HG03108 (cell line): ENCODE data around the gene BMP7.
"Not testable (repeated sequence)": the region's sequence is repeated elsewhere in the genome, so short reads cannot be mapped to it uniquely, and the experiment has no call there.

Experiments
- ATAC-seq: cut with Tn5 transposase; IDR thresholded peaks from one replicate; pipeline ENCODE4 v1.9.1; 2021; ENCODE audit warnings: moderate library complexity; ENCODE audit not compliant: unreplicated experiment

The BMP7 gene

DNA sequence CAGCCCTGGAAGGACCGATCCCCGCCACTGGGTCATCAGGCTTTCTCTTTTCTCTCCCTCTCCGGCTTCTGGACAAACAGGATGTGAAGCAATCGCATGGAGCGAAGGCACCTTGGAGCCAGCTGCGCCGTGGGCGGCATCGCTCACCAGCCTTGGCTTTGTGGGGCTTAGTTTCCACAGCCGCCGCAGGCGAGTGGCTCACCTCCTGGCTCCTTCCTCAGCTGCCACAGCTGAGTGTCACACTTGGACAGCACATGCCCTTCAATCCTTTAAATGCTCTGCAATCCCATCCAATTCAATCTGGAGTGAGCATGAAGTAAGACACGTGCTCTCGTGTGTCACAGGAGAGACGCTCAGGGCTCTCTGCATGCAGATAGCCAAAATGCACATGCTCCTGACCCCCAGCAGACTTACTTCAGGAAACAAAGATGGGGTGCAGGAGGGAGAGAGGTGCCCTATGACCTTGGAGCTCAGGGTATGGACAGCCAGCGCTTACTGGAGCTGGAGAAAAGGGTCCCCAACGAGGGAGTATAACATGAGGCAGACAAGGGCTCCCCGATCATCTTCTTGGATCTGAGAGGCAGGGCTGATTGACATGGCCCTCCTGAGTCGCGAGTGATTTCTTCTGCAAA lies 70.9 kb downstream of the BMP7 start:
- ATAC-seq, result no peak

DNA sequence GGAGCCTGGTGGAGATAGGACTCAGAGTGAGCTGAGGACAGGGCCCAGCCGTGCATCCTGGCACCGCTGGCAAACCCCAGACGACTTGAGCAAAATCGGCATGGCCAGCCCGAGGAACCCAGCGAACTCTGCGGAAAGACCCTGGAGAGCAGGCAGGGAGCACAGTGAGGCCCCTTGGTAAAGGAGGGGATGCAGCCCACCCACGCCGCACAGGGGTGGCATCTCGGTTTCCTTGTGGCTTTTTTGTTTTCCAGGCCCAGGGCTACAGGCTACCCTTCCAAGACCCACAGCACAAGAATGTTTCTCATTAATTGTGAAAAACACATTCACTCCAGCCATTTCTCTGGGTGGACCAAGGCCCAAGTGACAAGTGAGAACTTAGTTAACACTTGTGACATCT lies 71.4 kb downstream of the BMP7 start:
- ATAC-seq, result no peak

DNA sequence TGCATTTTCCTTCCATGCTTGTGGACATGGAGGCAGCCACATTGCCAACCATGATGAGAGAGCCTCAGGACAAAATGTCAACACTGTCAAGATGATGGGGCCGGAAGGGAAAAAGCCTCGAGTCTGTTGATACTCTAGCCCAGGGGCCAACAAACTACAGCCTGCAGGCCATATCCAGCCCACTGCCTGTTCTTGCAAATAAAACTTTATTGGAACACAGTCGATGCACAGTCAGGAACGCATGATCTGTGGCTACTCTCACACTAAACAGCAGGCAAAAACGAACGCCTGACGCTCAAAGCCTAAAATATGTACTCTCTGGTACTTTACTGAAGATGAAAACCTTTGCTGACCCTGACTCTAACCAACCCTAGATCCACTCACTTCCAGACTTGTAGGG lies 72.3 kb downstream of the BMP7 start:
- ATAC-seq, result no peak

DNA sequence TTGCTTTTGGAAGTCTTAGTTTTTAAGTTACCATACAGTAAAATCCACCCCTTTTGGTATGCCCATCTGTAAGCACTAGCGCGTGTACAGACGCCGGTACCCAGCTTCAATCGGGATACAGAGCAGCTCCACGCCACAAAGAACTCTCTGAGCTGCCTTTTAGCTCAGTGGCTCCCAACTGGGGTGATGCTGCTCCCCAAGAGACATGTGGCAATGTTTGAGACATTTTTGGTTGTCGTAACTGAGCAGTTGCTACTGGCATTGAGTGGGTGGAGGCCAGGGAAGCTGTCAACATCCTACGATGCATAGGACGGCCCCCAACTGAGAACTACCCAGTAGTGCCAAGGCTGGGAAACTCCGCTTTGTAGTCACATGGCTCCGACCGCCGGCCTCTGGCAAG lies 73.3 kb downstream of the BMP7 start:
- no peak for ATAC-seq

DNA sequence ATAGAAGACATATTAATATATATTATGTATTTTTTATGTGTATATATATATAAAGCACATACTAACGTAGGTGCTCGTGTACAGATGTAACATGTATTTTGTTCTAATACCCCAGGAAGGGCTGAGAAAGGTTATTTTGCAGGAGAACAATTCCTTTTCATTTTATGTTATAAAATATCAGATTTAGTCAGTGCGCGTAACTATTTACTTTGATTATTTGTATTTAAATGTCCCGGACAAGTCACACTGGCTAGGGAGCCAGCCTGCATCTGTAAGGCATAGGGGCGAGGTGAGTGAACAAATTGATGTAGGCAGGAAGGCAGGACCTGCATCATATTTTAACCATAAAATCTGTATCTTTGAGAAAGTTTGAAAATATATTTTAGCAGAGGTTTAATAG lies 74.1 kb downstream of the BMP7 start:
- no peak for ATAC-seq

DNA sequence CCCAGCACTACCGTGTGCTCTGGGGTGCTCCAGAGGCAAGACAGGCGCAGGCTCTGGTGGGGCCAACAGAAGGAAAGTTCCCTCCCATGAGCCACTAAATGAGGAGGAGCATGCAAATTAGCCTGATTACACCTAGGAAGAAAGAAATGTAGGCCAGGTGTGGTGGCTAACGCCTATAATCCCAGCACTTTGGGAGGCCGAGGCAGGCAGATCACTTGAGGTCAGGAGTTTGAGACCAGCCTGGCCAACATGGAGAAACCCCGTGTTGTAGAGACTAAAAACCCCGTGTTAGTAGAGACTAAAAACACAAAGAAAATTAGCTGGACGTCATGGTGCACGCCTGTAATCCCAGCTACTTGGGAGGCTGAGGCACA lies 75.2 kb downstream of the BMP7 start:
- ATAC-seq, result not testable (repeated sequence)

DNA sequence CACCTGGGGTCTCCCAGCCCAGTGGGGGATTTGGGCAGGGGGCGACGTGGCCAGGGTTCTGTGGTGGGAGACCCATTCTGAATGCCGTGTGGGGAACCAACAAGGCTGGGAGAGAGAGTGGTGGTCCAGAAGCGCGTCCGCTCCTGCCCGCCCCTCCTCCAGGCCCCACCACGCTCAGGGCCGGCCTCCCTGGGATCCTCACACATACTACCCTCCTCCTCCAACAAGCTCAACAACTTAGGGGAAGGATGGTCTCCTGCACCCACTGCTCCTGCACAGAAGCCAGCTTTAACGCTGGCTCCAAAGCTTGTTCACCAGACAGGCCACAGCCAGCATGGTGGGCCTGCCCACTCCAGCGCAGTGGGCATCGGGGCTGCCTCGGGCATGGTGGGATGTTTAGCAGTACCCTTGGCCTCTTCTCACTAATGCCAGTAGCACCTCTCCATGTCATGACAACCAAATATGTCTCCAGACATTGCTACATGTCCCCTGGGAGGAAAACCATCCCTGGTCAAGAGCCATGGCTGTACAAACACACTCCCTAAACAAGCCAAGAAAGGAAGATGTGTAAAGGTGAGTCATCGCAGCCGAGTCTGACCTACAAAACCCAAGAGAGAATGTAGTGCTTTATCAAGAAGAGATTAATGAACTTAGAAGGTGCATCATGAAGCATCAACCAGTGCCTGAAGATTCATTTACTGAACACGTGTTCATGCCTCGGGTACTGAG lies 75.7 kb downstream of the BMP7 start:
- ATAC-seq, result no peak

DNA sequence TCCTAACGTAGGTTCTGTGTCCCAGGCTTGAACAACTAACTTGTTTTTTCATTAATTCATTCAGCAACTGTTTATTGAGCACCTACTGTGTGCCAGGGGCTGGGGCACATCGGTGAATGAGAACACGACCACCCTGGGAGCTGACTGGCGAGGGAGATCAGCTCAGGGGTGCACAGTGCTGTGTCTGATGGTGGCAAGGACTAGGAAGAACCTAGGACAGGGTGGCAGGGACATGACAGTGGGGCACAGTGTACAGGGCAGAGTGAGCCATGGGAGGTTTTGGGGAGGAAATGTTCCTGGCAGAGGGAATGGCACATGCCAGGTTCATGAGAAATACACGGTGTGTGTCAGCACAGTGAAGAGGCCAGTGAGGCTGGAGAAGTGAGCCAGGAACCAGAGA lies 76.7 kb downstream of the BMP7 start:
- no peak for ATAC-seq

DNA sequence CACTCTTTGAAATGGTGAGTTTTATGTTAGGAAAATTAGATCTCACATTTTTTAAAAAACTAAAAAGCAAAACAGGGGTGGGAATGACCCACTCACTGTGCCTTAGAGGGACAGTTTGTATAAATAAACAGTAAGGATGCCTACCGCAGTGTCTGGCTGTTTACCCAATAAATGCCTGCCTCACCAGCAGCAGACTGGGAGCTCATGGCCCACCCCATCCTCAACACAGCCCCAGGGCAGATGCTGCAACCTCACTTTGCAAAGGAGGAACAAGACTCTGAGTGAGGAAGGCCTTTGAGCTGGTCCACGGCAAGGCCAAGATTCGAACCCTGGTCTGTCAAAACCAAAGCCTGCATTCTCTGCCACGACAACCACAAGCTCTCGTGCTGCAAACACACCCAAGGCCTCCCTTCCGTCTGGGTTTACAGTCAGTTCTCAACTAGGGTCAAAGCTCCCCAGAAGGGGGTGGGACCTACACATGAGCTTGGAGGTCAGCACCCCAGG lies 77.8 kb downstream of the BMP7 start:
- ATAC-seq, result no peak

DNA sequence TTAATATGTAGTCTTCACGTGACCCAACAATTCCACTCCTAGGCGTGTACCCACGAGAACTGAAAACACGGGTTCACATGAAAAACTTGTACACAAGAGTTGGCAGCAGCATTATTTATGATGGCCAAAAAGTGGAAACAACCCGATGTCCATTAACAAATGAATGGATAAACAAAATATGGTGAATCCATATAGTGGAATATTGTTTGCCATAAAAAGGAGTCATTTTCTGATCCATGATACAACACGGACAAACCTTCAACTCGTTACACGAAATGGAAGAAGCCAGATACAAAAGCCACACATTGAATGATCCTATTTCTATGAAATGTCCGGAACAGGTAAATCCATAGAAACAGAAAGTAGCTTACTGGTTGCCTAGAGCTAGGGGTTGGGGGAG lies 78.4 kb downstream of the BMP7 start:
- ATAC-seq, result no peak

DNA sequence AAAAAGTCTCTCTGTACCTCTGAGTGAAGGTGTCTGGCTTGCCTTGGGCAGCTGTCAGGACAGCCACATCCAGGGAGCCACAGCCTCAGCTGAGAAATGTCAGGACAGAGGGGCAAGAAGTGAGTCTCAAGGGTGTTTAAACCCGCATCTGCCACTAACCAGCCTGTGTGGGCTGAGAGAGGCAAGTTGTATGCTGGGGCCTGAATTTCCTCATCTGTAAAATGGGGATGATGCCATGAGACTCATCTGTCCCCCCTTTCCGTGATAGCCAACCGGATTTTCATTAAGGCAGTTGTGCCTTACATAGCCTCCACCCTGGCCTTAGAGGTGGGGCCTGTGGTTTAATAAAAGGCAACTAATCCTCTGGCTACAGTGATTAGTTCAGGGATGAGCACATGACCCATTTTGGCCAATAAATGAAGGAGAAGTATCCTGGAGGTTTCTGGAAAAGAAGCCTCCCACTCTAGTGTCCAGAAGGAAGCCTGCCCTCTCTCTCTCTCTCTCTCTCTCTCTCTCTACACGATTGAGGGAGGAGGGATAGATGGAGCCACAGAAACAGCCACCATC lies 79.3 kb downstream of the BMP7 start:
- no peak for ATAC-seq

DNA sequence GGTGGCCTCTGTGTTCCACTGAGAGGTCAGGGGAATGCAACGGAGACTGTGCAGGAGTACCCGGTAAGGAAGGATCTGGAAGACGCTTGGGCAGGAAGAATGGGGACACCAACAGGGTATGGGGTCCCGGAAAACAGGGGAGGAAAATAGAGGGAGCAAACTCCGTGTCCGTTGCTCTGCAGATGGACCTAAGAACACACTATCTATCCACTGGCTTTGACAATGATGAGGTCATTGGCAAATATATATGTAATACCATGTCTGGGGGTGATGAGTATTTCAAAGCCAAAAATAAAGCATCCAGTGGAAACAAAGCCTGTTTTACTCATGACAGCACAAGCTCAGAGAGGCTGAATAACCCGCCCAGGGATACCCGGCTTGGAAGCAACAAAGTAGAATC lies 80.2 kb downstream of the BMP7 start:
- no peak for ATAC-seq

DNA sequence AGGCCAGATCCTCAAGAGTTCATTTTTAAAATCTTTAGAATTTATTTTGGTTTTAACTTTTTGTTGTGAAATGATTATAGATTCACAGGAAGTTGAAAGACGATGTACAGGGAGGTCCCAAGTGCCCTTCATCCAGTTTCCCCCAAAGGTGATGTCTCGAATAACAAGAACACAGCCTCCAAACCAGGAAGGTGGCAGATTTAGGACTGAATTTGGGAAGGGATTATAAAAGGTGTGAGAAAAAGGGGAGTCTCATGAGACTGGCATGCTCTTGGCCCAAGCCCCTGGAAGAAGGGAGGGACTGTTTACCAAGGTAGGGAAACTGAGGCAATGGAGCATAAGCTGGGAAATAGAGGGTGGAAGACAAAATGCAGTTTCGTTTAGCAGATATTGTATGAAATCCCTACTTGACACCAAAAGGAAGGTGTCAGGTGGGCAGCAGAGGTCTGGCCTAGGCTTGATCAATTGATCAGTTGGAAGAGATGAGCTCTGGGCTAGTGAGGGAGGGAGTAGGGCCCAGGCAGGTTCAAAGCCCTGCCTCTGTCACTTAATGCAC lies 81.2 kb downstream of the BMP7 start:
- ATAC-seq, result no peak

DNA sequence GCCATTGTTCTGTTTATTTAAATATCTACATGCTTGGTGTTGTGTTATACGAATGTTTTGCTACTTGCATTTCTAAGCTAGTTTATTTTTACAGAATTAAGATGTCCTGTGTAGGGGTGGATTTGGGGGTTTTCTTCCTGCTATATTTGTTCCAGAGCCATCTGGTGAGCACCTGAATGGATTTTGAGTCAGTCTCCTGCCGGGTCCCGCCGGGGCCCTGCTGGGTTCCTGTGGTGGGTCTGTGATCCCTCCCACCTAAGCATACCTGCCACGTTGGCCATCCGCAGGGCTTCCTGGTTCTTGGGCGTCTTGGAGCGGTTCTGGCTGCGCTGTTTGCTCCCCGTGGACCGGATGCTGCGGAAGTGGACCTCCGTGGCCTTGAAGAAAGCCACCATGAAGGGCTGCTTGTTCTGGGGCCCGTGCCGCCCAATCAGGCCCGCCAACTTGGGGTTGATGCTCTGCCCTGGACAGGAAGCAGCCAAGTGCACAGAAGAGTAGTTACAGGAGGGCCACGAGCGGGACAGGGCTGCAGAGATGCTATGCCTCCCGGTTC lies 82.9 kb downstream of the BMP7 start:
- no peak for ATAC-seq

DNA sequence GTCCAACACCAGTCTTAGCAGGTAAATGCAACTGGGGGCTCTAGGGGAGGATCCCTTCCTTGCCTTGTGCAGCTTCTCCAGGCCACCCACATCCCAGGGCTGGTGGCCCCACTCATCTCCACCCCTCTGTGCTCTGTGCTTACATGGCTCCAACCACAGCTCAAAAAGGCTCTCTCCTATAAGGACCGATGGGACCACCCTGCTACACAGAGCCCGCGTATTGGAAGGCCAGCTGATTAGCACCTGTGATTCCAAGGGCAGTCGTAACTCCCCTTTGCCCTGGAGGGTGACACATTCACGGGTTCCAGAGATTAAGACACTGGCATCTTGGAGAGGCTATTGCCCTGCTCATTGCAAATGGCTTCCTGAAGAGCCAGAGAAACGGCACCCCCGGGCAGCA lies 84.8 kb downstream of the BMP7 start:
- no peak for ATAC-seq

DNA sequence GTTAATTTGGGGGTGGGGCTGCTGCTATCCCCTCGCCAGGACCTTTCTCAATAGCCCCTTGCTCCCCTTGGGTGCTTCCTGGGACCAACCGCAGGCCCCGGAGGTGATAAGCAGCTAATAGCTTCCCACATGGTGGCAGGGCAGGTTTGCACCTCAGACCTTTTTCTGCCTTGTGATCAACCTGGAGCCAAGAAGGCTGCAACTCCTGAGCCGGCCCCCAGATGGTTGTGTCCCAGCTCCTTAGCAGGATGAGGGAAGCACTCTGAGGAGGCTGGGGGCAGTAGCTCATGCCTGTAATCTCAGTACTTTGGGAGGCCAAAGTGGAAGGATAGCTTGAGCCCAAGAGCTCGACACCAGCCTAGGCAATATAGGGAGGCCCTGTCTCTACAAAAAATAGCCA lies 85.5 kb downstream of the BMP7 start:
- ATAC-seq, result no peak

DNA sequence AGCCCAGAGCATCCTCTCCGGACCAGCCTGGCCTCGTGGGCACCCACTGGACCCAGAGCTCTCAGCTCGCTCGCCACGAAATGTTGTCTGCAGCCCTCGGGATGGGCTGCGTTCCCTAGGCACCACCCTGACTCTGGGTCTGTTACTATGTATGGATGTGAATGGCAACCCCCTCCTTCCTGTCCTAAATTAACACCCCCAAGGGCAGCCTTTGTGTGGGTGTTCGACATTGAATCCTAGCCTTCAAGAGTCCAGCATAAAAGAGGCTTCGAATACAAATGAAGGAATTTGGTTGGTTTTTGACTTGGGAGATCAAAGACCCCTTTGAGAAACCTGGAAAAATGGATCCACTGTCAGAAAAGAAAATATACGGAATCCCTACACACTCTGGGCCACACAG lies 86.1 kb downstream of the BMP7 start:
- no peak for ATAC-seq

DNA sequence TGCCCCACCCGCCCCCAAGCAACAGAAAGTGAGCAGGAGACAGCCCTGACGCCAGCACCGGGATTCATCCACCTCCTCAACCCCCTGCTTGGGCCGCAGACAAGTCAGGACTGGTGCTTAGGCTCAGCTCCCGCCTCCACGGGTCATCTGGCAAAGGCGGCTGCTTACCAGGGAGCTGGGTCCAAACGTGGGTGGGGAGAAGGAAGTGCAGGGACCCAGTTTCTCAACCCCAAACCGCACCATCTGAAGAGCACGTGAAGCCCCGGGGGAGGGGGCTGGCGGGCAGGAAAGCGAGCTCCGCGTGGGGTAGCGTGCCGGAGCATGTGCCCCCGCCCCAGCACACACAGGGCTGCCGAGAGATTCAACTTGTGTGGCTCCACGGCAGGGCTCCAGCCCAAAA lies 87.2 kb downstream of the BMP7 start:
- ATAC-seq, result no peak

DNA sequence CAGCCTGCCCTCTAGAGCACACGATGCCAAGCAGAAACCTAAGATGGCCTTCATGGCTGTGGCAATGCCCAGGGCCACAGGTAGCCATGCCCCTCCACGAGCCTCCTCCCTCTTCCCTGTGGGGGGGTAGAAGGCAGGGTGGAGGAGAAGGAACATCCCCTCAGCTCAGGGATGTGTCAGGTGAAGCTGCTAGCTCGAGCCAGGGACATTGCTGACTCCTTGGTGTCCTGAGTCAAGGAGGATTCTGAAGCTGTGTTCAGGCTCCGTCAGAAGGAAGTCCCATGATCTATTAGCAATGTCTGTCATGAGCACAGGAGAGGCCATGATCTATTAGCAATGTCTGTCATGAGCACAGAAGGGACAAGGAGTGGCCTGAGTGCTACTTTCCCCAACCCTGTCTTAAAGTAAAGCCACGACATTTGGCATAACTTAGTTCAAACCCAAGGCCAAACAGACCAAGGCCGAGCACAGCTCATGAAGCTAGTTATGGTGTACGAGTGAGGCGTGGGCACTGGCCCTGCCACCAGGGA lies 87.8 kb downstream of the BMP7 start:
- no peak for ATAC-seq

DNA sequence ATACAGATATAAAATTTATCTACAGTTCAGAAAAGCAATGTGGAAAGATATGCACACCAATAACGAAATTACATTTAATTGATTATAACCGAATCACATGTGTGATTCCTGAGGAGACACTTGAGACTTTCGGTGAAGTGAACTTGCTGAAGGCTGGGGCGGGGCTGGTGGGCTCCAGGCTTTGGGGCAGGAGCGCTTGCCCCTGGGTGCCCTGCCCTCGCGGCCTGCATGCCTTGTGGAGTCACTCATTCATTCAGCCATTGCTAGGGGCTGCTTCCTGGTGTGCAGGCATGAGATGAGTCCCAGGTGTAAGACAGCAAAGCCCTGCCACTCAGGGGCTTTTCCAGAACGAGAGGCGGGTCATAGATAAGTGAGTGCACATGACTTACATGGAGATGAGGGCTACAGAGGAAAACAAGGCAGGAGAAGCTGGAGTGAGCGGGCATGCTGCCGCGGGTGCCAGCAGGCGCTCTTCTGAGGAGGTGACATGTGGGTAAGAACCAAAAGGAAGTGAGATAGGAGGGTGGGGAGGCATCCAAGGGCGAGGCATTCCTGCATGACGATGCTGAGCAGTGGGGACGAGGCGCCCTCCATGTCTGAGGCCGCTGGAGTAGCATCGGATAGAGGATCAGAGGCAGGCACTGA lies 88.7 kb downstream of the BMP7 start:
- ATAC-seq, result no peak

DNA sequence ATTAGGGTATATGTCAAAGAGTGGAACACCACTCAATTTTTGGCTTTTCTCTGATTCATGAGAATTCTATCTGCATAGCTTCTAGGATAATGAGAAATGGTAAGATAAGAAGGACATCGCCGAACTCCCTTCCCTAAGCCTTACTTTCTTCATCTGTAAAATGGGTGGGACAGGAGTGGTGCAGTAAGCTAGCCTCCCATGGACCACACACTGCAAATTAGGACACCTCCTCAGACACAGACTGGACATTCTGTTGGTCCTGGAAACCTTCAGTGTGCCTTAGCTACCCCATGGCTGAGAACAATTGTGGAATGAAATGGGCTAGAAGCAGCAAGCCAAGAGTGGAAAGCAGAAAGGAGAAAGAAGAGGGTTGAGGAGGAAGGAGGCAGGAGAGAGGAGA lies 89.6 kb downstream of the BMP7 start:
- no peak for ATAC-seq
